ENCODE data around the gene NSD1.

NSD1 gene

GRCh38 chr5:177098470-177099141 lies 35.0 kb upstream of the NSD1 start:
- no peak for DNase-seq

GRCh38 chr5:177099422-177100093 lies 34.0 kb upstream of the NSD1 start:
- no peak for DNase-seq

- no peak for DNase-seq
Observed at GRCh38 chr5:177100714-177101121, 32.9 kb upstream of the NSD1 start.

GRCh38 chr5:177103523-177104253 lies 29.9 kb upstream of the NSD1 start:
- no peak for DNase-seq

GRCh38 chr5:177105691-177106476 lies 27.7 kb upstream of the NSD1 start:
- DNase-seq, result no peak

- DNase-seq, result no peak
Observed at GRCh38 chr5:177107159-177107558, 26.4 kb upstream of the NSD1 start.

- no peak for DNase-seq
Observed at GRCh38 chr5:177109810-177110209, 23.8 kb upstream of the NSD1 start.

GRCh38 chr5:177111720-177112394 lies 21.7 kb upstream of the NSD1 start:
- DNase-seq, result peak; percentile 72 to 74

- DNase-seq, result no peak
Observed at GRCh38 chr5:177112589-177113220, 20.9 kb upstream of the NSD1 start.

GRCh38 chr5:177113566-177114424 lies 19.8 kb upstream of the NSD1 start:
- peak; percentile 84 to 85 for DNase-seq

GRCh38 chr5:177116631-177117373 lies 16.8 kb upstream of the NSD1 start:
- DNase-seq, result peak; percentile 83 to 88

- DNase-seq, result no peak
Observed at GRCh38 chr5:177117441-177118045, 16.0 kb upstream of the NSD1 start.

GRCh38 chr5:177122566-177122965 lies 11.0 kb upstream of the NSD1 start:
- no peak for DNase-seq

GRCh38 chr5:177123789-177124485 lies 9.6 kb upstream of the NSD1 start:
- no peak for DNase-seq

- DNase-seq, result no peak
Observed at GRCh38 chr5:177124486-177124991, 9.0 kb upstream of the NSD1 start.

- no peak for DNase-seq
Observed at GRCh38 chr5:177126771-177127170, 6.8 kb upstream of the NSD1 start.

GRCh38 chr5:177128551-177128981 lies 5.0 kb upstream of the NSD1 start:
- DNase-seq, result no peak

- DNase-seq, result no peak
Observed at GRCh38 chr5:177130211-177131018, 3.2 kb upstream of the NSD1 start.
